Forelimb muscle (tissue), 1 donor: Measurements from ENCODE around the gene DOK4. TPM values are rescaled to one million over a fixed set of nuclear protein-coding genes. Genes with fewer than 3 reads are reported as not detected.

Experiments
- DNase-seq: peaks from one replicate; pipeline ENCODE4 v3.0.0-alpha.2; 2013; ENCODE audit warnings: low read depth
- polyA plus RNA-seq: library from polyadenylated mRNA; unstranded; fragments of 120-200 nt; gene quantifications from one replicate; pipeline ENCODE4 v1.2.1, GENCODE V29; 2013; ENCODE audit not compliant: insufficient read length

DOK4 gene
- 8.4 TPM for polyA plus RNA-seq

DNA sequence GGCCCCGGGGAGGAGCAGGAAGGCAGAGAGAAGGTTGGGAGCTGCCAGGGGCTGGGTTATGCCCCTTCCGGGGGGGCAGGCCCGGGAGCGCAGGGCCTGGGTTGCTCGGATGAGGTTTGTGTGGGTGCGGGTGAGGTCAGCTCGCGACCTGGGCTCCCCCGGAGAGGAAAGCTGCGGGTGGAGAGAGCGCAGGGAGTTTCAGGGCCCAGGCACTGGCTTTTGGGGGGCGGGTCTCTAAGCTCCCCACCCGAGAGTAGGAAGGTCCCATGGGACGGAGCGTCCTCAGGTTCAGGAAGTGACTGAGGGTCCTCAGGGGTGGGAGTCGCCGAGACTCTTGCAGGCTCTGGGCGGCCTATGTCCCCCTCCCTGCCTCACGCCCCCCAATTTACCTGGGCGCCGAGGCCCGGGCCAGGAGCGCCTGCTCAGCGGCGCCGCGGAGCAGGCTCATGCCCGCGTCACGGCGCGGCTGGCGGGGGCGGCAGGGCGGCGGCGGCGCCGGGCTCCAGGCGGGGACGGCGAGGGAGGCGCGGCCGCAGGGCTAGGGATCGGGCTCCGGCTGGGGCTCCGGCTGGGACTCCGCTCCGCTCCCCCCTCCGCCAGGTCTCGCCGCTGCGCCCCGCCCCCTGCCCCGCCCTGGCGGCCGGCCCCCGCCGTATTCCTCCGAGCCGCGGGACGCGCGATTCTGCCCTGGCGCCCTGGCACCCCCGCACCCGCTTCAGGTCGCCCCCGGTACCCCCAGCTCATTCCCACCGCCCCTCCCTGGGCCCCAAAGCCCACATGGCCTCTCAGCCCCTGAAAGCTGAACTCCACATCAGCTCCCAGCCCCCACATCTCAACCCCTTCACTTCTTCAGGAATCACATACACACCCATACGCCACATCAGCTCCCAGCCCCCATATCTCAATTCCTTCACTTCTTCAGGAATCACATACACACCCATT is at the start of gene DOK4:
TSS of gene DOK4 (minus strand) at position 578 of the 942 bp plus-strand sequence. CDS start 6,986 bp downstream, outside the sequence.
- DNase-seq = peak; percentile 20

DNA sequence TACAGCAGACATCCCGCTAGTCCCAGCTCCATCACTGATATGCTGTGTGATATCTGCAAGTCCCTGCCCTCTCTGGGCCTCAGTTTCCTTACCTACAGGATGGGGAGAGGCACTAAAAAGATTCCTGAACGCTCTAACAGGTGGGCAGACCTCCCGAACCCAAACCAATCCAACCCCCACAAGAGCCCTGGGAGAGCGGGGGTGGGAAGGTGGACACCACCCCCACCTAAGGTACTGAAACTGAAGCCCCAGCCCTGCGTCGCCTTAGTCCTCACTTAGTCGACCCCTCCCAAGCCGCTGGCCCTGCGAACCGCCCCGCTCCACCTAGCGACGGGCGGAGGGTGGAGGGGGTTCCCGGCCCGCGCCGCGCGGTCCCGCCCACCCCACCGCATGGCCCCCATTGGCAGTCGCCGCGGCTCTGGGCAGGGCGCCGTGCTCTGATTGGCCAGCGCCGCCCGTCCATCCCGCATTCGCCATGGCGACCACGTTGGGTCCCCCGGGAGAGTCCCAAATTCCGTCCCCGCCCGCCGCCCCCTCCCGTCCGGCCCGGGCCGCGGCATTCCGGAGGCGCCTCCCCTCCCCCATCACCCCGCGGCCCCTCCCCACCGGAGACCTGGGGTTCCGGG is 49.5 kb upstream of the DOK4 start:
- peak; percentile 72 for DNase-seq

DNA sequence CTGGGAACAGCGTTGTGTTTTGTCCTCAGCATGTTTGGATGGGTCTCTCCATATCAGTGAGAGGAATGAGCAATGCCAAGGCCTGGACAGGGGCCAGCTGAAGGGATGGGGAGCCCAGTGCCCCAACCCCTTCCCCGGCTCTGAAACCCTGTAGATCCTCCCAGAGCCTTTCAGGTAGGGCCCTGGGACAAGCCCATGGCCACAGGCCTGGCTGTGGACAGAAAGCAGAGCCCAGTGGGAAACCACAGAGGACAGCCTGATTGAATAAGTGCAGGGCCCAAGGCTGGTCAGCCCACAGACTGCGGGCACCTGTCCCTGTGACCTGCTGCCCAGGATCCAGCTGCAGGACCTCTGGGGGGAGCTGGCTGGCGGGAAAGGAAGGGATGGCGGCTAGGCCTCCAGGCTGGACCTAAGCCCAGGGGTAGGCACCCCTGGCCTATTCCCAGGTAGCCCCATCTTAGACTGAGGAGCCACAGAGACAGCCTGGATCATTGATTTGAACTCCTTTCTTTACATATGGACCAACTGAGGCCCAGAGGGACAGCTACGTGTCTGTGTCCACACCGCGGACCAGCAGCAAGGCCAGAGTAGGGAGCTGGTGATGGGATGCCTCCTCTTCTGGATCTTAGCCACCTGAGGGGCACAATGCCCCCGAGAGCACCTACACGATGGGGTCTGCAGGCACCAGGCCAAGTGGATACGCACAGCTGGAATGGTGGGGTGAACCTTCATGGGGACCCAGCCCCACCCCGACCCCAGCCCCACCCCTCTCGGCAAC is 48.8 kb upstream of the DOK4 start:
- DNase-seq = no peak

DNA sequence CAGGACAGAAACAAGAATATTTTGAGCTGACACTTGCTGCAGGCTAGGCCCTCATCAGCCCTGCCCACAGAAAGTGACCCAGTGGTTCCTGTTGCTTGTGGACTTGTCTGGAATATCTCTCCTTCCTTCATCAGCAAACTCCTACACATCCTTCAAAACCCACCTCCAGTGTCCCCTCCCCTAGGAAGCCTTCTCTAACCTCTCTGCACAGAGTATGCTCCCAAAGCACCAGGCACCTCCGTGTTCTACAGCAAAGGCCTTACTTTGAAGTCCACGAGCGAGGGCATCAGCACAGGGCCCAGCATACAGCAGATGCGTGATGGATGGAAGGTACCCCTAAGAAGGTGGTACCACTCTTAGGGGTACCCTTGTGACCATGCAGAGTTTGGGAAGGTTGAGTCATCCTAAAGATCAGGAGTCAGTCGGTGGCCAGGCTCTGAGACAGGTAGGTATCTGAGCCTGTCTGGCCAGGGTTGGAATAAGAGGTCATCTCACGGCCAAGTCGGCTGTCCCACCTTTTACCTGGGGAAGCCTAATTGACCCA is 48.1 kb upstream of the DOK4 start:
- no peak for DNase-seq

DNA sequence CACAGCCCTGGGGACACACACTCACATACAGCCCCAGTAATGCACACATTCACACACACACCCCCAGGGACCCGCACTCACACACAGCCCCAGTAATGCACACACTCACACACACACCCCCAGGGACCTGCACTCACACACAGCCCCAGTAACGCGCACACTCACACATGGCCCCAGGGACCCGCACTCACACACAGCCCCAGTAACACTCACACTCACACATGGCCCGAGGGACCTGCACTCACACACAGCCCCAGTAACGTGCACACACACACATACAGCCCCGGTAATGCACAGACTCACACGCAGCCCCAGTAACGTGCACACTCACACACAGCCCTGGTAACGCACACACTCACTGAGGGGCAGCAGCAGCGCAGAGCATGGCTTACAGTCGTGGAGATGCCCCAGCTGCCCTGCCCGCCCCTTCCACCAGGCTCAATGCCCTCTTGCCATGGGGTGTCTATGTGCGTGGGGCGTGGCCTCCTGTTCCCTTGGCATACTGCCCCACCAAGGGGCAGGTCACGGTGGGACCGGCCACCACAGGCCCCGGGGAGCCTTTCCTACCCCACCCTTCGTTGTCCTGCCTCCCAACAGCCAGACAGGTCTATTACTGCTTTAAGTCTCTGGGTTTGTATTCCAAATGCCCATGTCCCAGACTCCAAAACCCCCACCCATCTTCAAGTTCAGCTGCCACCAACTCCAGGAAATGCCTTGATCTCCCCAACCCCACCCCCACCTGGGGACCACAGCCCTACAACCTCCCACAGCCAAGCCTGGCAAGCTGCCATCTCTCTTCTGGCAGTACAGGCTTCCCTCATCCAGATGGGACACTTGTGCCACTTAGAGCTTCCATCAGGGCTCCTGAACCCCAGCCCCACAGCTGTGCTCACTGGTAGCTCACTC is 47.4 kb upstream of the DOK4 start:
- no peak for DNase-seq

DNA sequence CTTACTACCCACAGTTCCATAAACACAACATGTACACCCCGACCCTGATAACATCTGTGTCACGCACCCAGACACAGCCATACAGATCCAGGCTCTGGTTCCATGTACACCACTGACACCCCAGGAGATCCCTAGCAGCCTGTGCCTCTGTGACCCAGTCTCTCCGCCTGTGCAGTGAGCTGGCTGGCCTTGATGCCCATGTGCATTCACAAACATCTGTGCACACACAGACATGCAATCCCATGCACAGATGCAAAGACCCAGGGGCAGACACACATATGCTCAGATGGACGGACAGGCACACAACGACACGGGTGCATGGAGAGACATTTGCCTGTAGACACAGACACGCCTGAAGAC is 46.0 kb upstream of the DOK4 start:
- DNase-seq = no peak

DNA sequence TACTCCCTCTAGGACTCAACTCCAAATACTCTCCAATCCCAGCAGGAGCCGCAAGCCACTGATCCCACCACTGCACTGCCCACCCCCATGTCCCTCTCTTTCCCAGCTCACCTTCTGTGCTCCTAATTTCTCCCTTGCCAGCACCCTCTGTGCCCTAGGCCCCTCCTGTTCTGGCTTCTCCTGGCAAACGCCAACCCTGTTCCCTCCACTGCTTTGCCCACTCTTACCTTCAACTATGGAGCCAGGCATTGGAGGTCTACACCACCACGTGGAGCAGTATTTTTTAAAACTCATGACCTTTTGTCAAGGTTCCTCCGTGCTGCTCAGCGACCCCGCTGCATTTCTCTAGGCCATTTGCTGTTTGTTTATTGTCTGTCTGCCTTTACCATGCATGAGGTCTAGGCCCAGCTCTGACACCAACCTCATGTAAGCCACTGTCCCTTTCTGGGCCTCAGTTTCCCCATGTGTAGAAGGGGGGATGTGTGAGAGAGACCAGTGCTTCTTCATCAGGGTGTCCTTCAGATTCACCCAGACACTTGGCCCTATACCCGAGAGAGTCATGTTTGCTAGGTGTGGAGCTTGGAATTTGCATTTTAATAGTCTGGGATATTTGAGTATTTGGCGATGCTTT is 45.5 kb upstream of the DOK4 start:
- no peak for DNase-seq

DNA sequence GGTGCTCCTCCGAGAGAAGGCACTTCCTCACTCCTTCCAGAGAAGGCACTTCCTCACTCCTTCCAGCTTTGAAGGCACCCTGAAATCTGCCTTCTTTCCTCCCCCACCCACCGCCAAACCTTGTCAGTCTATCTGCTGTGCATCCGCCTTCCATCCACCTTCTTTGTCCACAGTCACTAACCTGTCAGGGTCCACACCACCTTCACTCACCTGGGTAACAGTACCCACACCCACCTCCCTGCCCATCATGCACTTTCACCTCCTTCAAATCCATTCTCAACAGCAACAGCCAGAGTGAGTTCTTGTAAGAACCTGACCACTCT is 44.9 kb upstream of the DOK4 start:
- DNase-seq = no peak

DNA sequence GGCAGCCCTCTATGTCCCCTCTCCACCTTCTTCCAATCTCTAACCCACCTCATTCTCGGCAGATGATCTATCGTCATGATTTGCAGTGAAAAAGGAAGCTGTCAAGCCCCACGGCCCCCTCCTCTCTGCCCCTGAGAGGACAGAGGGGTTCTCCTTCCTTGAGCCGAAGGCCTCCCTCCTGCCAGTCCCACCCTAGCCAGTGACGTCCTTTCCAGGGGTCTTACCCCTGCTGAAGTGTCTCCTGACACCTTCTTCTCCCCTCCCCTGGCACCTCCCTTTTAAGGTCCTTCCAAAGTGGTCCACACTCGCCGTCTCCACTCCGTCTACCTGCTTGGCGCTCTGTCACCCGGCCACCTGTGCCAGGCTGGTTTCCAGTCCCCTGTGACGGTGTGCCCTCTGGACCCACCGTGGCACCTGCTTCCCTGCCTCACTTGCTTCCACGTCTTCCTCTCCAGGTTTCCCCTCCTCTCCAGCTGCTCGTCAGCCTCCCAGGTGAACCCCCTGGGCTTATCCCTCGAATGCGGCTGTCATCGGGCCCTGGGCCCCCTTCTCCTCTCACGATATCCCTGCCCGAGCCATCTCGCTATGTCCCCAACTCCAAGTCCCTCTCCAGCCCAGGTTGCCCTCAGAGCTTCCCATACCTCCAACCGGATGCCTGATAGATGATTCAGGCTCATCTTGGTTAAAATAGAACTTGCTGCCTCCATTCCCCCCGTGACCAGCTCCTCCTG is 44.4 kb upstream of the DOK4 start:
- DNase-seq = no peak

DNA sequence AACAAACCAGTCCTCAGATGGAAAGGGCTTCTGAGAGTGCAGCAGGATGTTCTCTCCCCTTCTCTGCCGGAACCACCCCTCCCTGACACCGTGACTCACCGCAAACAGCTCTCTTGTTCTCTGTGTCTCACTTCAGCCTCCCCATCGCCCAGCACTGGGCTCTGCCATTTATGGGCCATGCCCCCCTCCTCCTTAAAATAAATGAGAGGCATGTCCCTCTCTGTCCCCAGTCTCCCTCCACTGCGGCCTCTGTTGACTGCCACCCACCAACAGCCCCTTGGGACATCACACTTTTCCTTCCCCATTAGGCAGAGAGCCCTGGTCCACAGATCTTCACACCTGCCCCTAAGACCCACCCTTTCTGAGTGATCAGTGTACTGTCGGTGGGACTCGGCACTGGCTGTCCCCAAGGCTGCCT is 43.8 kb upstream of the DOK4 start:
- no peak for DNase-seq

DNA sequence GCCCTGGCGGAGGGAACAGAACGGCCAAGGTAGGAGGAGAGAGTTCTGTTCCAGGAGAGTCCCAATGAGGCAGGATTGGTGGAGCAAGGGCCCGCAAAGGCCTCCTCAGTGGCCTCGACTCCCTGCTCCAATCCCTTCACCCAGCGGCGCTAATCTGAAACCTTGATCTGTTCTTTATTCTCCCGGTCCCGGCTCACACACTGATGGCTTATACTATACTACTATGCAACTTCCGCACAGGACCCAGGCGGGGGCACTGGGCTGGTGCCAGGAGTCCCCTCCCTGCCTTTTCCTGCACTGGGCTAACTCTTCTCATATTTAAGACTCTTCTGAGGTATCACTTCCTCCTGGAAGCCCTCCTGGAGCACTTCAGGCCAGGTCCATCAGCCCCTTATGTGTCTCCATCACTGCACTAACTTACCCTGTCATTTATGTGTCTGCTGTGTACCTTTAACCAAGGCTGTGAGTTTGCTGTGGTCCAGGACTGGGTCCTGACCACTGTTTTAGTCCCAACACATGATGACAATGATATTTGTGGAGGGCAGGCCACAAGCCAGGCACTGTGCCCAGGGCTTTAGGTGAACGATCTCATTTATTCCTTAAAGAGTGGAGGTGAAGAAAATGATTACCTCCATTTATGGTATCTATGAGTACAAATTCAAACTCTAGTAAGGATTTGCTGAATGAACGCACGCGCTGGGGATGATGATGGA is 43.3 kb upstream of the DOK4 start:
- DNase-seq = no peak

DNA sequence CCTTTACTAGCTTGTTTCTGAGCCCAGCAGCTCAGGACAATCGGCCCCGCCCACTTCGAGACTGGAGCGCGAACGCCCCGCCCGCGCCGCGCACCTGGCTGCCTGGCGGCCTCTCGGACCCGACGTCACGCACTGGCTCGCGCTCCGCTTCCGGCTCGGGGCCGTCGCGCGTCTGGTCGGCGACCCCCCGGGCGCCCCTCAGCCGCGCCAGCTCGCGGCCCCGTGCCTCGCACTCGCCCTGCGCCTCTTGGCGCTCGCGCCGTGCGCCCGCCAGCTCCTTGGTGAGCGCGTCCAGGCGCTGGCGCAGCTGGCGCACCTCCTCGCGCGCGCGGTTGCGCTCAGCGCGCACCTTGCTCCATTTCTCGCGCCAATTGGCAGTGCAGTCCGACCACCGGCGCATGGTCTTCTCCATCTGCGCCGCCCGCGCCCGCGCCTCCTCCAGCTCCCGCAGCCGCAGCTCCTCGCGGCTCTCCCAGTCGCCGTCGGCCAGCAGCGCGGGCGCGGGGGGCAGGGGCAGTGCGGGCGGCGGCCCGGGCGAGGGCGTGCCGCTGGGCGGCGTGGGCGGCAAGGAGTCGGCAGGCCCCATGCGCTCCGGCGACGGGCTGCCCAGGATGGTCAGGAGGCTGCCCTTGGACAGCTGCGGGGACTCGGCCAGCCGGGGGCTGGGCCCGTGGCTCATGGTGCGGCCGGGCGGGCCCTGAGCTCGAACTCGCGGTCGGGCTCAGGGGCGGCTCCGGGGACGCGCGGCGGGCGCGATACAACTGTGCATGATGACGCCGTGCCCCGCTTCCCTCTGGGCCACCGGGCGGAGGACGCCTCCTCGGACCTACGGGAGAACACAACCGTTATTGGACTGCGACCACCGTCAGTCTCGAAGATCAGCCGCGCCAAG is 42.5 kb upstream of the DOK4 start:
- no peak for DNase-seq

DNA sequence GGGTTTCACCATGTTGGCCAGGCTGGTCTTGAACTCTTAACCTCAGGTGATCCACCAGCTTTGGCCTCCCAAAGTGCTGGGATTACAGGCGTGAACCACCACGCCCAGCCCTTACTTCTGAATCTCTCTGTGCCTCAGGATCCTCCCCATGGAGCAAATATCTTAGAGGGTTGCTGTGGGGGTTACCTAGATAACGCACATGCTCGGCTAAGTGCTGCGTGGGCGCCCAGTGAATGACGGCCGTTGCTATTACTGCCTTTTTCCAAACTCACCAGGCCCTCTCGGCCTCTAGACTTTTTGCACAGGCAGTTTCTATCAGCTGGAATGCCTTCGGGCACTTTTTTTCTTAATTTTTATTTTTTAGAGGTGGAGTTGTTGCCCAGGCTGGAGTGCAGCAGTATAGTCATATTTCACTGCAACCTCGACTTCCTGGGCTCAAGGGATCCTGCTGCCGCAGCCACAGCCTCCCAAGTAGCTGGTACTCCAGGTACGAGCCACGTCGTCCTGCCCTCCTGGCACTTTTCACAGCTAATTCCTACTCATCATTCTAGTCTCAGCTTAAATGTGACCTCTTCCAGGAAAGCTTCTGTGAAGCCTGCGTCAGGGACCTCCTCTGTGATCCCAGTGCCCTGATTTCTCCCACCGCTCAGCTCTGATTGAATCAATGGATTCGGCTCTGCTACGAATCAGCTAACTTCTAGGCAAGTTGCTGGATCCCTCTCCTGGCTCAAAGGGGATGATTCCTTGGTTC is 41.5 kb upstream of the DOK4 start:
- DNase-seq = no peak

DNA sequence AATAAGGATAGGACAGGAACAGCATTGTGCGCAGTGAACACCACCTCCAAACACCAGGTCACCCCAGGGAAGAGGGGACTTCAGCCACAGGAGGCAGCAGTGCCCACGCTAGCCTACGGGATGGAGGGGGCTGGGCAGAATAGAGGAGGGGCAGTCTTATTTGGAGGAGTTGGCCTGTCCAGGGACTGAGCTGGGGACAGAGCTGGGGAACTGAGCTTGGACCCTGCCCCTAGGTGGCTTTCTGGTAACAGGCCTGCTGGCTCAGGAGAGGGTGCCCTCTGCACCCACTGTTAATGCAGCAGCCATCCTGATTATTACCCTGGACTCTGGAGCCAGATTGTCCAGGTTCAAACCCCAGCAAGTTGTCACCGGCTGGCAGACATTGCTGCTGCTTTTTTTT is 40.7 kb upstream of the DOK4 start:
- DNase-seq = no peak

DNA sequence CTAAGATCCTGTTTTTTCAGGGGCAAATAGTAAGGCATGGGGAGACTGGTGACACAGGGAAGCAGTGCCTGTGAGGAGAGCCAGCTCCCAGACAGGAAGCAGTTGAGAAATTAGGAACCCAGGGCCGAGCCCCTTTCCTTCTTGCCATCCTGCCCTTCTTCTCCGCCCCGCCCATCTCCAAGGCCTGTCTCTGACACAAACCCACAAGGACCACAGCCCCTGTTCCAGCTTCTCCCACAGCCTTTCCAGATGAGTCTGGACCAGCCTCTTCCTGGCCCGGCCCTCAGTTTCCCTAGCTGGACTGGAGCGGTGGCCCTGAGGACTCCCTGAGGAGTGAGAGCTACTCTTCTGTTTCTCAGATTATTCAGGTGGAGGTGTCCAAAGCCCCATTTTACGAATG is 40.2 kb upstream of the DOK4 start:
- no peak for DNase-seq

DNA sequence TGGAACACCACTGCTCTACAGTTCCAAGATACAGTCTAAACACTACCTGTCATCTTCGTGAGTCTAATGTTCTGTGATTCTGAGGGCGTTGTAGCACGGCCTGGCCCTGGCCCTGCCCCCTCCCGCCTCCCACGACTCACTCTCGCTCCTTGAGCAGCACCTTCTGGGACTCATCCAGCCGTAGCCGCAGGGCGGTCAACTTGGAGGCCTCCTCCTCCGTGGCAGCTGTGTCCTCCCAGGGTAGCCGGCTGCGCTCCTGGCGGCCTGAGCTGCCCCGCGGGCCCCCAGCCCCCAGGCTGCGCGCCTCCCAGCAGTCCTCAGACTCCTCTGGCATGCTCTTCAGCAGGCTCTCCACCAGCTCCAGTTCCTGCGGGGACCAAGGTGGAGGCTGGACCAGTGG is 39.5 kb upstream of the DOK4 start:
- no peak for DNase-seq

DNA sequence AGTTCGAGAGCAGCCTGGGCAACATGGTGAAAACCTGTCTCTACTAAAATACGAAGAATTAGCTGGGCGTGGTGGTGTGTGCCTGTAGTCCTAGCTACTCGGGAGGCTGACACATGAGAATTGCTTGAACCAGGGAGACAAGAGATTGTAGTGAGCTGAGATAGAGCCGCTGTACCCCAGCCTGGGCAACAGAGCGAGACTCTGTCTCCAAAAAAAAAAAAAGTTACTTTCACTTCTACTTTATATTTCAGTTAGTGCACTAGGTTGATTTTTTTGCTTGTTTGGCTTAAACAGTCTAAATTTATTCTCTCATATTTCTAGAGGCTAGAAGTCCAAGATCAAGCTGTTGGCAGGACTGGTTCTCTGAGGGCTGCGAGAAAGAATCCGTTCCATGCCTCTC is 36.7 kb upstream of the DOK4 start:
- DNase-seq = no peak
